WTC11 (cell line): Measurements from ENCODE around the gene REEP3. TPM values are rescaled to one million over a fixed set of nuclear protein-coding genes. Genes with fewer than 3 reads are reported as not detected.

Experiments used
- ATAC-seq: fragments of 200-7000 bp; cut with Tn5 transposase; 2 replicates; pipeline ENCODE4 v1.10.0; 2021; ENCODE audit warnings: mild to moderate bottlenecking, moderate library complexity
- CTCF ChIA-PET: fragments of 300-600 bp; sonication (Branson Sonifier 250); formaldehyde crosslinking; loops from one replicate; lab custom pipeline; 2021; ENCODE audit warnings: antibody characterized with exemption; lab: Charles Lee
- POLR2A ChIA-PET: fragments of 350-600 bp; sonication (Branson Sonifier 250); formaldehyde crosslinking; loops from one replicate; lab custom pipeline; 2021; ENCODE audit warnings: antibody characterized with exemption; lab: Charles Lee
- DNase-seq: peaks from one replicate; pipeline ENCODE4 v3.0.0; 2021; ENCODE audit warnings: low spot score
- H3K27ac Mint-ChIP-seq: 2 replicates; pipeline ENCODE4 v1.8.0; 2021; ENCODE audit warnings: mixed read lengths
- H3K27me3 Mint-ChIP-seq: 2 replicates; pipeline ENCODE4 v1.8.0; 2021; ENCODE audit warnings: low read depth, mild to moderate bottlenecking, moderate library complexity, mixed read lengths
- H3K36me3 Mint-ChIP-seq: 2 replicates; pipeline ENCODE4 v1.8.0; 2021; ENCODE audit warnings: mixed read lengths
- H3K4me1 Mint-ChIP-seq: 2 replicates; pipeline ENCODE4 v1.8.0; 2022; ENCODE audit warnings: mixed read lengths
- H3K4me3 Mint-ChIP-seq: 2 replicates; pipeline ENCODE4 v1.8.0; 2021; ENCODE audit warnings: mild to moderate bottlenecking, moderate library complexity, mixed read lengths
- H3K9me3 Mint-ChIP-seq: 2 replicates; pipeline ENCODE4 v1.8.0; 2021; ENCODE audit warnings: mixed read lengths
- ATF1 ChIP-seq: sonication (generic); formaldehyde crosslinking; IDR thresholded peaks from 2 replicates; pipeline ENCODE4 v1.8.1; 2023; ENCODE audit warnings: mild to moderate bottlenecking, moderate library complexity, missing genetic modification reagents
- CBFB ChIP-seq: sonication (generic); formaldehyde crosslinking; IDR thresholded peaks from 2 replicates; pipeline ENCODE4 v1.8.1; 2022; ENCODE audit warnings: mild to moderate bottlenecking, low read depth, missing genetic modification reagents
- ERG ChIP-seq: fragments of 250-450 bp; sonication (Bioruptor Pico); IDR thresholded peaks from 2 replicates; pipeline ENCODE4 v1.8.0; 2021; ENCODE audit warnings: mild to moderate bottlenecking
- FOXK1 ChIP-seq: sonication (generic); formaldehyde crosslinking; IDR thresholded peaks from 2 replicates; pipeline ENCODE4 v1.8.0; 2022; ENCODE audit warnings: mild to moderate bottlenecking, moderate library complexity, missing genetic modification reagents
- GRHL2 ChIP-seq: fragments of 250-450 bp; sonication (Bioruptor Pico); IDR thresholded peaks from 2 replicates; pipeline ENCODE4 v1.8.0; 2022; ENCODE audit warnings: mild to moderate bottlenecking, moderate library complexity; ENCODE audit not compliant: insufficient replicate concordance, severe bottlenecking
- IRF2 ChIP-seq: sonication (generic); formaldehyde crosslinking; IDR thresholded peaks from 2 replicates; pipeline ENCODE4 v1.8.0; 2022; ENCODE audit warnings: low read depth, missing genetic modification reagents, borderline replicate concordance
- MXD4 ChIP-seq: fragments of 250-450 bp; sonication (Bioruptor Pico); IDR thresholded peaks from 2 replicates; pipeline ENCODE4 v1.8.0; 2021; ENCODE audit warnings: mild to moderate bottlenecking, moderate library complexity, borderline replicate concordance
- MYBL2 ChIP-seq: sonication (generic); formaldehyde crosslinking; IDR thresholded peaks from 2 replicates; pipeline ENCODE4 v1.8.1; 2023; ENCODE audit warnings: mild to moderate bottlenecking, moderate library complexity, missing genetic modification reagents
- NFYB ChIP-seq: sonication (generic); formaldehyde crosslinking; conservative IDR thresholded peaks from 2 replicates; pipeline ENCODE4 v1.8.0; 2022; ENCODE audit warnings: low read depth, missing genetic modification reagents
- NR1H2 ChIP-seq: sonication (generic); formaldehyde crosslinking; IDR thresholded peaks from 2 replicates; pipeline ENCODE4 v1.9.0; 2021; ENCODE audit warnings: mild to moderate bottlenecking, moderate library complexity, missing genetic modification reagents
- RORB ChIP-seq: fragments of 250-450 bp; sonication (Bioruptor Pico); IDR thresholded peaks from 2 replicates; pipeline ENCODE4 v1.9.0; 2021; ENCODE audit warnings: mild to moderate bottlenecking
- SMAD3 ChIP-seq: sonication (generic); formaldehyde crosslinking; IDR thresholded peaks from 2 replicates; pipeline ENCODE4 v1.8.0; 2022; ENCODE audit warnings: missing genetic modification reagents, mild to moderate bottlenecking, borderline replicate concordance
- ZNF121 ChIP-seq: sonication (generic); formaldehyde crosslinking; IDR thresholded peaks from 2 replicates; pipeline ENCODE4 v1.8.0; 2023; ENCODE audit warnings: missing genetic modification reagents
- ZNF317 ChIP-seq: sonication (generic); formaldehyde crosslinking; IDR thresholded peaks from 2 replicates; pipeline ENCODE4 v1.8.1; 2023; ENCODE audit warnings: low read depth, mild to moderate bottlenecking, moderate library complexity, missing genetic modification reagents, borderline replicate concordance
- ZNF532 ChIP-seq: fragments of 250-450 bp; sonication (Bioruptor Pico); IDR thresholded peaks from 2 replicates; pipeline ENCODE4 v1.9.0; 2021; ENCODE audit warnings: mild to moderate bottlenecking, borderline replicate concordance
- total RNA-seq: library from RNA; stranded (reverse); gene quantifications from 3 replicates; pipeline ENCODE4 v1.2.3, GENCODE V29; 2021
- TF ChIP-seq, protein P1 (sequence below): sonication (generic); formaldehyde crosslinking; IDR thresholded peaks from 2 replicates; pipeline ENCODE4 v1.8.0; 2022; ENCODE audit warnings: mild to moderate bottlenecking, missing genetic modification reagents
- TF ChIP-seq, protein P2 (sequence below): sonication (generic); formaldehyde crosslinking; conservative IDR thresholded peaks from 2 replicates; pipeline ENCODE4 v1.8.1; 2022; ENCODE audit warnings: mild to moderate bottlenecking, missing genetic modification reagents
- TF ChIP-seq, protein P3 (sequence below): sonication (generic); formaldehyde crosslinking; IDR thresholded peaks from 2 replicates; pipeline ENCODE4 v1.8.1; 2023; ENCODE audit warnings: mild to moderate bottlenecking, missing genetic modification reagents, borderline replicate concordance
- TF ChIP-seq, protein P4 (sequence below): sonication (generic); formaldehyde crosslinking; IDR thresholded peaks from 2 replicates; pipeline ENCODE4 v1.8.1; 2022; ENCODE audit warnings: mild to moderate bottlenecking, missing genetic modification reagents, moderate library complexity, borderline replicate concordance

The REEP3 gene
- total RNA-seq, 1 experiment from 2014 or later = 18.5 TPM

DNA sequence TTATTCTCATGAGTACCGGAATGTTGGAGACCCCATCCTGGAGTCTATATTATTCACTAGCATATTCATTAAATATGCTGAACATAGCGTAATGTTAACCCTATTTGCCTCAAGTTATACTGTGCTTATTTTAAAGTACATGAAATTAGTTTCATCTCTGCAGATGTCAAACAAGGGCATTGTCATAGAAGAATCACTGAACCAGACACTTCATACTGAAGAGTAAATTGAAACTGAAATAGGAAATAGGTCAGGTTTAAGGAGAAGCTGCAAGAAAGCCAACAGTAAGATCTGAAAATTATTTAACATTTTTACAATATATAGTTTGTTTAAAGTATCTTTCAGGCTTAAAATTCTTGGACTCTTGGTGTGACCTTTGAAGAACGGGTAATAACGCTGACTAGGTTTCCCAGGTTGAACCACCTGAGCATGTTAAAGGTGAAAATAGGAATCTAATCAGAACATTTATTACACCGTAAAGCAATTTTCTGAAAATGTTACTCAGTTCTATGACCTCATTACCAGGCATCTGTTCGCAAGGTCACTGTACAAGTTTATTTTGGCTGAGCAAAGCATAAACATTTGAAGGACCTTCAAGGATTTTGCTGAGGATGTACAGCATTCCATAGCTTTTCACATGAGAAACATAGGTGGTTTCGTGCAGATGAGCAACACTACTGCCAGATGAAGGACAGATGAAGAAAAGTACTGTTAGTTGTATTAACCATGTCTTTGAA, 82.7 kb downstream of the REEP3 start:
- H3K9me3 Mint-ChIP-seq = no peaks in the 10 kb centered on the region
- no peak for TF ChIP-seq ZNF121 (CRISPR knock-in tag)
- TF ChIP-seq CBFB (CRISPR knock-in tag) = no peak
- TF ChIP-seq NR1H2 (CRISPR knock-in tag) = no peak
- no peak for TF ChIP-seq IRF2 (CRISPR knock-in tag)
- TF ChIP-seq, protein P1, sequence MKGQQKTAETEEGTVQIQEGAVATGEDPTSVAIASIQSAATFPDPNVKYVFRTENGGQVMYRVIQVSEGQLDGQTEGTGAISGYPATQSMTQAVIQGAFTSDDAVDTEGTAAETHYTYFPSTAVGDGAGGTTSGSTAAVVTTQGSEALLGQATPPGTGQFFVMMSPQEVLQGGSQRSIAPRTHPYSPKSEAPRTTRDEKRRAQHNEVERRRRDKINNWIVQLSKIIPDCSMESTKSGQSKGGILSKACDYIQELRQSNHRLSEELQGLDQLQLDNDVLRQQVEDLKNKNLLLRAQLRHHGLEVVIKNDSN (CRISPR knock-in tag) = no peak
- no peak for TF ChIP-seq ATF1 (CRISPR knock-in tag)
- TF ChIP-seq, protein P2, sequence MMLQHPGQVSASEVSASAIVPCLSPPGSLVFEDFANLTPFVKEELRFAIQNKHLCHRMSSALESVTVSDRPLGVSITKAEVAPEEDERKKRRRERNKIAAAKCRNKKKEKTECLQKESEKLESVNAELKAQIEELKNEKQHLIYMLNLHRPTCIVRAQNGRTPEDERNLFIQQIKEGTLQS (CRISPR knock-in tag) = no peak
- no peak for TF ChIP-seq MYBL2 (CRISPR knock-in tag)
- TF ChIP-seq GRHL2 (CRISPR knock-in tag) = no peak
- no peak for TF ChIP-seq MXD4 (CRISPR knock-in tag)
- TF ChIP-seq FOXK1 = no peak
- no peak for TF ChIP-seq SMAD3 (CRISPR knock-in tag)
- TF ChIP-seq, protein P3, sequence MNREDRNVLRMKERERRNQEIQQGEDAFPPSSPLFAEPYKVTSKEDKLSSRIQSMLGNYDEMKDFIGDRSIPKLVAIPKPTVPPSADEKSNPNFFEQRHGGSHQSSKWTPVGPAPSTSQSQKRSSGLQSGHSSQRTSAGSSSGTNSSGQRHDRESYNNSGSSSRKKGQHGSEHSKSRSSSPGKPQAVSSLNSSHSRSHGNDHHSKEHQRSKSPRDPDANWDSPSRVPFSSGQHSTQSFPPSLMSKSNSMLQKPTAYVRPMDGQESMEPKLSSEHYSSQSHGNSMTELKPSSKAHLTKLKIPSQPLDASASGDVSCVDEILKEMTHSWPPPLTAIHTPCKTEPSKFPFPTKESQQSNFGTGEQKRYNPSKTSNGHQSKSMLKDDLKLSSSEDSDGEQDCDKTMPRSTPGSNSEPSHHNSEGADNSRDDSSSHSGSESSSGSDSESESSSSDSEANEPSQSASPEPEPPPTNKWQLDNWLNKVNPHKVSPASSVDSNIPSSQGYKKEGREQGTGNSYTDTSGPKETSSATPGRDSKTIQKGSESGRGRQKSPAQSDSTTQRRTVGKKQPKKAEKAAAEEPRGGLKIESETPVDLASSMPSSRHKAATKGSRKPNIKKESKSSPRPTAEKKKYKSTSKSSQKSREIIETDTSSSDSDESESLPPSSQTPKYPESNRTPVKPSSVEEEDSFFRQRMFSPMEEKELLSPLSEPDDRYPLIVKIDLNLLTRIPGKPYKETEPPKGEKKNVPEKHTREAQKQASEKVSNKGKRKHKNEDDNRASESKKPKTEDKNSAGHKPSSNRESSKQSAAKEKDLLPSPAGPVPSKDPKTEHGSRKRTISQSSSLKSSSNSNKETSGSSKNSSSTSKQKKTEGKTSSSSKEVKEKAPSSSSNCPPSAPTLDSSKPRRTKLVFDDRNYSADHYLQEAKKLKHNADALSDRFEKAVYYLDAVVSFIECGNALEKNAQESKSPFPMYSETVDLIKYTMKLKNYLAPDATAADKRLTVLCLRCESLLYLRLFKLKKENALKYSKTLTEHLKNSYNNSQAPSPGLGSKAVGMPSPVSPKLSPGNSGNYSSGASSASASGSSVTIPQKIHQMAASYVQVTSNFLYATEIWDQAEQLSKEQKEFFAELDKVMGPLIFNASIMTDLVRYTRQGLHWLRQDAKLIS (CRISPR knock-in tag) = no peak
- TF ChIP-seq, protein P4, sequence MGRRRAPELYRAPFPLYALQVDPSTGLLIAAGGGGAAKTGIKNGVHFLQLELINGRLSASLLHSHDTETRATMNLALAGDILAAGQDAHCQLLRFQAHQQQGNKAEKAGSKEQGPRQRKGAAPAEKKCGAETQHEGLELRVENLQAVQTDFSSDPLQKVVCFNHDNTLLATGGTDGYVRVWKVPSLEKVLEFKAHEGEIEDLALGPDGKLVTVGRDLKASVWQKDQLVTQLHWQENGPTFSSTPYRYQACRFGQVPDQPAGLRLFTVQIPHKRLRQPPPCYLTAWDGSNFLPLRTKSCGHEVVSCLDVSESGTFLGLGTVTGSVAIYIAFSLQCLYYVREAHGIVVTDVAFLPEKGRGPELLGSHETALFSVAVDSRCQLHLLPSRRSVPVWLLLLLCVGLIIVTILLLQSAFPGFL (CRISPR knock-in tag) = no peak
- no peak for TF ChIP-seq ZNF532 (CRISPR knock-in tag)
- no peak for TF ChIP-seq RORB (CRISPR knock-in tag)
- no peak for TF ChIP-seq NFYB (CRISPR knock-in tag)
- no peak for TF ChIP-seq ERG (CRISPR knock-in tag)
- no peak for TF ChIP-seq ZNF317 (CRISPR knock-in tag)
- TF ChIP-seq, all 79 proteins: peak for 0
- POLR2A ChIA-PET = no interaction called here
- CTCF ChIA-PET = interaction anchor here (0.7 kb wide), 1 partner anchor 26 kb away, joined by 3 read pairs; no protein-coding TSS in a partner anchor
- H3K4me1 Mint-ChIP-seq = peaks cover 11% of the 10 kb centered on the region
- H3K36me3 Mint-ChIP-seq = peaks cover 19% of the 10 kb centered on the region
- no peak overlapping the region for H3K4me3 Mint-ChIP-seq
- 0 out of 2 replicates have a peak overlapping the region, but pooled peaks have one; percentile 51 for H3K27ac Mint-ChIP-seq
- ATAC-seq = no peak
- no peaks in the 10 kb centered on the region for H3K27me3 Mint-ChIP-seq
- DNase-seq = no peak
